OCI-LY1 (cell line): Measurements from ENCODE around the gene C9orf72.

Experiments used
- CTCF ChIP-seq: fragments of 200-600 bp; sonication (generic), shearing (Covaris generic); IDR thresholded peaks from 2 replicates; pipeline ENCODE4 v1.5.1; 2017; ENCODE audit warnings: mild to moderate bottlenecking, antibody characterized with exemption, low read length, moderate library complexity, mixed read lengths
- EZH2 ChIP-seq: fragments of 200-600 bp; sonication (generic), shearing (Covaris generic); IDR thresholded peaks from 2 replicates; pipeline ENCODE4 v1.8.0; 2017; ENCODE audit warnings: borderline replicate concordance, mixed run types, mild to moderate bottlenecking, antibody characterized with exemption, low read length, moderate library complexity, mixed read lengths

- peak; percentile 43; the same call in 1 of the 2 replicates for TF ChIP-seq CTCF
- no peak for TF ChIP-seq EZH2
These were observed 37.6 kb downstream of the C9orf72 start for GRCh38 chr9:27535701-27536118.
